ENCODE data around the gene DDX23.

DNA sequence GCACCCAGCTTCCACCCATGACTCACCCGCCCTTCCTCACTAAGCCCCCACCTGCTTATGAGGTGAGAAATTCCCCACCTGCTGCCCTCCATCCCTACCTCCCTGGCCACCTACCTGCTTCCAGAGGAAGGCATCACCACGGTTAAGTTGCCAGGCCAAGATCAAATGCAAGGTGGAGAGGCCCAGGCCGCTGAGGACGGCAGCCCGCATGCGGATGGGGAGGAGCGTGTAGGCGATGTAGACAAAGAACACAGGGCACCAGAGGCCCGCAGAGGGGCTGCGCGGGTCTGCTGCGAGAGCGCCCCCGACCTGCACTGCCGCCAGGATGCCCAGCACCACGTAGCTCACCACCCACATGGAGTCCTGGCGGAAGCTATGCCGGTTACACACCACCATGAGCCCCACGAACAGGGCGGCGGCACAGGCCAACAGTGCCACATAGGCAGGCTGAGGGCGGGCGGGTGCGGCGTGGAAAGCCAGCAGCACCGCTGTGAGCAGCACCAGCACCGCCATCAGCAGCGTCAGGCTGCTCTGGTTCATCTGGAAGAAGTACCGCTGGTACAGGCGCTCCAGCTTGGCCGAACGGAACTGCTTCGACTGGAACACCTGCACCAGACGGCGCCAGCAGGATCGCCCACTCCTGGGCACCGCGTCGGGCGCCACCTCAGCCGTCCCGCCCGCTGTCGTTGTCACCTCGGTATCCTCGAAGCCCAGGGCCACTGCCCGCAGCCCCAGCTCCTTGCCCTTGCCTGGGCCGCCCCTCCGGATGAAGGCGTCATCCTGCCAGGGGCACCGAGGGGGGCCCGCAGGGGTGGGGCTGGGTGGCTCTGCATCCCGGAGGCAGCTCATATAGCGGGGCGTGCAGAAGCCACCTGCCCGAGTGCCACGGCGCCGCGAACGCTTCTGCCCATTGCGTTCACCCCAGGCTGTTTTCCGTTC lies 69.2 kb downstream of the DDX23 start:
- TF ChIP-seq EP300 (IDR thresholded peaks at IDR 0.05) = no peak
- TF ChIP-seq, protein P1, sequence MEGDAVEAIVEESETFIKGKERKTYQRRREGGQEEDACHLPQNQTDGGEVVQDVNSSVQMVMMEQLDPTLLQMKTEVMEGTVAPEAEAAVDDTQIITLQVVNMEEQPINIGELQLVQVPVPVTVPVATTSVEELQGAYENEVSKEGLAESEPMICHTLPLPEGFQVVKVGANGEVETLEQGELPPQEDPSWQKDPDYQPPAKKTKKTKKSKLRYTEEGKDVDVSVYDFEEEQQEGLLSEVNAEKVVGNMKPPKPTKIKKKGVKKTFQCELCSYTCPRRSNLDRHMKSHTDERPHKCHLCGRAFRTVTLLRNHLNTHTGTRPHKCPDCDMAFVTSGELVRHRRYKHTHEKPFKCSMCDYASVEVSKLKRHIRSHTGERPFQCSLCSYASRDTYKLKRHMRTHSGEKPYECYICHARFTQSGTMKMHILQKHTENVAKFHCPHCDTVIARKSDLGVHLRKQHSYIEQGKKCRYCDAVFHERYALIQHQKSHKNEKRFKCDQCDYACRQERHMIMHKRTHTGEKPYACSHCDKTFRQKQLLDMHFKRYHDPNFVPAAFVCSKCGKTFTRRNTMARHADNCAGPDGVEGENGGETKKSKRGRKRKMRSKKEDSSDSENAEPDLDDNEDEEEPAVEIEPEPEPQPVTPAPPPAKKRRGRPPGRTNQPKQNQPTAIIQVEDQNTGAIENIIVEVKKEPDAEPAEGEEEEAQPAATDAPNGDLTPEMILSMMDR (IDR thresholded peaks at IDR 0.05) = no peak
- TF ChIP-seq POLR2A (IDR thresholded peaks at IDR 0.05) = no peak
